ENCODE measurements around the gene AGPAT3. TPM values are rescaled to one million over a fixed set of nuclear protein-coding genes. Genes with fewer than 3 reads are reported as not detected.

Gene AGPAT3
- total RNA-seq, 1 experiment from 2014 or later = 13.0 TPM

- H2AFZ ChIP-seq (ENCODE audit: low read length) = no peak overlapping the region
- no peak overlapping the region for H4K5ac ChIP-seq (ENCODE audit: insufficient read length, low read depth, low read length)
- no peaks in the 10 kb centered on the region for H3K4me1 ChIP-seq (ENCODE audit: insufficient read depth, low read length)
- H3K23me2 ChIP-seq (ENCODE audit: insufficient read length, low read depth, low read length, poor library complexity, severe bottlenecking) = no peaks in the 10 kb centered on the region
- H3K9me3 Mint-ChIP-seq = peaks cover 9 to 10% of the 10 kb centered on the region in 2 experiments; a peak in 4 of 5 replicates
- no peak overlapping the region for H2AK5ac ChIP-seq (ENCODE audit: insufficient read length, low read length)
- no peak overlapping the region for H3K4me2 ChIP-seq (ENCODE audit: insufficient read depth, insufficient read length, low read length)
- no peak overlapping the region for H3T11ph ChIP-seq (ENCODE audit: low read length)
- H2BK12ac ChIP-seq (ENCODE audit: insufficient read length, low read depth, low read length) = no peak overlapping the region
- no CpG with 5 or more reads among the region's 27 CpGs for WGBS (ENCODE audit: extremely low coverage, insufficient read length, low lambda C conversion rate)
- no peak overlapping the region for H3K23ac ChIP-seq (ENCODE audit: insufficient read length, low read depth, low read length)
- no peaks in the 10 kb centered on the region for H3K27me3 ChIP-seq (ENCODE audit: insufficient read depth, low read length)
- no peak overlapping the region; the same call in 1 of the 2 replicates for H3K14ac ChIP-seq (ENCODE audit: insufficient read depth, low read length)
- no peak overlapping the region for H3K4me3 Mint-ChIP-seq
- no peak overlapping the region for H2BK15ac ChIP-seq (ENCODE audit: low read depth, low read length)
- H3K9me3 ChIP-seq (ENCODE audit: control insufficient read depth, low read depth, low read length) = no peaks in the 10 kb centered on the region
- TF ChIP-seq, protein P1, sequence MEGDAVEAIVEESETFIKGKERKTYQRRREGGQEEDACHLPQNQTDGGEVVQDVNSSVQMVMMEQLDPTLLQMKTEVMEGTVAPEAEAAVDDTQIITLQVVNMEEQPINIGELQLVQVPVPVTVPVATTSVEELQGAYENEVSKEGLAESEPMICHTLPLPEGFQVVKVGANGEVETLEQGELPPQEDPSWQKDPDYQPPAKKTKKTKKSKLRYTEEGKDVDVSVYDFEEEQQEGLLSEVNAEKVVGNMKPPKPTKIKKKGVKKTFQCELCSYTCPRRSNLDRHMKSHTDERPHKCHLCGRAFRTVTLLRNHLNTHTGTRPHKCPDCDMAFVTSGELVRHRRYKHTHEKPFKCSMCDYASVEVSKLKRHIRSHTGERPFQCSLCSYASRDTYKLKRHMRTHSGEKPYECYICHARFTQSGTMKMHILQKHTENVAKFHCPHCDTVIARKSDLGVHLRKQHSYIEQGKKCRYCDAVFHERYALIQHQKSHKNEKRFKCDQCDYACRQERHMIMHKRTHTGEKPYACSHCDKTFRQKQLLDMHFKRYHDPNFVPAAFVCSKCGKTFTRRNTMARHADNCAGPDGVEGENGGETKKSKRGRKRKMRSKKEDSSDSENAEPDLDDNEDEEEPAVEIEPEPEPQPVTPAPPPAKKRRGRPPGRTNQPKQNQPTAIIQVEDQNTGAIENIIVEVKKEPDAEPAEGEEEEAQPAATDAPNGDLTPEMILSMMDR (conservative IDR thresholded peaks at IDR 0.05) = no peak
- no peak overlapping the region for H2BK120ac ChIP-seq (ENCODE audit: low read depth, low read length, poor library complexity, severe bottlenecking)
- no peaks in the 10 kb centered on the region for H3K27me3 Mint-ChIP-seq (ENCODE audit: low read depth)
- peaks cover 2 to 3% of the 10 kb centered on the region in 2 experiments; a peak in 2 of 4 replicates for H3K4me1 Mint-ChIP-seq
- H4K8ac ChIP-seq (replicated peaks; ENCODE audit: insufficient read length, low read depth, low read length) = no peak overlapping the region
- no peaks in the 10 kb centered on the region for H3K79me2 ChIP-seq (ENCODE audit: insufficient read depth, low read length)
- no peak overlapping the region for H2BK20ac ChIP-seq (ENCODE audit: low read depth, low read length, poor library complexity, severe bottlenecking)
- H3K36me3 Mint-ChIP-seq (ENCODE audit: insufficient read depth in 1 of 3, low read depth in 3 of 3) = no peaks in the 10 kb centered on the region; a peak in 1 of 7 replicates
- no peak overlapping the region for H2BK5ac ChIP-seq (ENCODE audit: insufficient read length, low read length)
- H4K20me1 ChIP-seq (ENCODE audit: control insufficient read depth, insufficient read depth, insufficient read length) = no peaks in the 10 kb centered on the region
- no peak overlapping the region for H3K27ac ChIP-seq (ENCODE audit: insufficient read length, low read depth, low read length)
- peak overlapping the region in 1 of 3 experiments; percentile 79; a peak in 3 of 7 replicates for H3K27ac Mint-ChIP-seq
- no peak overlapping the region for H3K4ac ChIP-seq (ENCODE audit: low read depth, low read length)
- no peak for DNase-seq
- H3K18ac ChIP-seq (ENCODE audit: insufficient read length, low read depth, low read length) = no peak overlapping the region
- H3K9ac ChIP-seq (ENCODE audit: extremely low read depth, insufficient read length, low read length) = no peak overlapping the region
- no peak overlapping the region for H3K56ac ChIP-seq (ENCODE audit: insufficient read length, low read depth, low read length)
- H4K91ac ChIP-seq (ENCODE audit: insufficient read length, low read depth, low read length) = no peak overlapping the region
- no peaks in the 10 kb centered on the region for H3K79me1 ChIP-seq (ENCODE audit: insufficient read depth, low read depth, low read length, poor library complexity, severe bottlenecking)
Measured at GRCh38 chr21:43951911-43952703, 87.1 kb downstream of the AGPAT3 start.
